Common myeloid progenitor, CD34-positive (primary cell): ENCODE measurements around the gene RASSF7.
A peak's percentile ranks its signal among the peaks of the same experiment; 100 is the strongest.

ENCODE experiments used
- CTCF ChIA-PET: fragments of 350-600 bp; sonication (Branson Sonifier 250); formaldehyde crosslinking; loops from one replicate; lab custom pipeline; 2021; ENCODE audit warnings: antibody characterized with exemption; lab: Charles Lee
- POLR2A ChIA-PET: fragments of 350-600 bp; sonication (Branson Sonifier 250); formaldehyde crosslinking; loops from one replicate; lab custom pipeline; 2021; ENCODE audit warnings: antibody characterized with exemption; lab: Charles Lee
- DNase-seq, 3 donors: peaks; one replicate each; pipeline versions ENCODE4 v3.0.0 to v3.0.0-alpha.2; 2013
- H3K27ac ChIP-seq, 2 experiments: 1 replicate in 1 of 2; 2 replicates in 1 of 2; pipeline ENCODE4 v1.7.0; 2013; ENCODE audit warnings: inconsistent platforms in 2 of 2, low read length in 2 of 2, mild to moderate bottlenecking in 2 of 2, low read depth in 1 of 2, moderate library complexity in 1 of 2; ENCODE audit not compliant: severe bottlenecking in 2 of 2, insufficient read depth in 1 of 2, poor library complexity in 1 of 2
- H3K27me3 ChIP-seq, 5 experiments: replicated peaks in 2 of 5; 1 replicate in 3 of 5; 2 replicates in 2 of 5; pipeline versions ENCODE4 v1.6.1 to v1.7.0; 2013; ENCODE audit warnings: low read length in 4 of 5, mild to moderate bottlenecking in 2 of 5, moderate library complexity in 2 of 5, inconsistent platforms in 1 of 5; ENCODE audit not compliant: insufficient read depth in 5 of 5, control insufficient read depth in 4 of 5
- H3K36me3 ChIP-seq, 4 experiments: 1 replicate in 2 of 4; 2 replicates in 2 of 4; pipeline versions ENCODE4 v1.6.1 to v1.7.0; 2013; ENCODE audit warnings: low read length in 3 of 4, control low read depth in 1 of 4, mild to moderate bottlenecking in 1 of 4; ENCODE audit not compliant: control insufficient read depth in 4 of 4, insufficient read depth in 4 of 4
- H3K4me1 ChIP-seq, 4 experiments: 1 replicate in 3 of 4; 2 replicates in 1 of 4; pipeline versions ENCODE4 v1.6.1 to v1.7.1; 2013; ENCODE audit warnings: low read length in 3 of 4, mild to moderate bottlenecking in 3 of 4, control low read depth in 1 of 4, inconsistent platforms in 1 of 4, moderate library complexity in 1 of 4; ENCODE audit not compliant: control insufficient read depth in 4 of 4, insufficient read depth in 4 of 4; ENCODE audit errors: control extremely low read depth in 1 of 4
- H3K4me3 ChIP-seq, 7 experiments: 1 replicate in 4 of 7; 2 replicates in 3 of 7; pipeline versions ENCODE4 v1.5.1 to v1.7.0; 2013; ENCODE audit warnings: mild to moderate bottlenecking in 7 of 7, low read length in 6 of 7, moderate library complexity in 6 of 7, inconsistent platforms in 2 of 7, low read depth in 2 of 7, control low read depth in 1 of 7; ENCODE audit not compliant: insufficient read depth in 4 of 7, control insufficient read depth in 1 of 7; ENCODE audit errors: extremely low read depth in 1 of 7
- H3K9me3 ChIP-seq, 5 experiments: 1 replicate in 4 of 5; 2 replicates in 1 of 5; pipeline versions ENCODE4 v1.6.1 to v1.7.1; 2013; ENCODE audit warnings: low read length in 4 of 5, mild to moderate bottlenecking in 2 of 5, inconsistent platforms in 1 of 5, low read depth in 1 of 5, moderate library complexity in 1 of 5; ENCODE audit not compliant: control insufficient read depth in 4 of 5, insufficient read depth in 2 of 5; ENCODE audit errors: control extremely low read depth in 1 of 5
- WGBS: methylation state at CpG from one replicate; pipeline ENCODE4 v1.1.5; 2013; ENCODE audit not compliant: insufficient coverage; 5-methylcytosine and 5-hydroxymethylcytosine counted together

The RASSF7 gene

DNA sequence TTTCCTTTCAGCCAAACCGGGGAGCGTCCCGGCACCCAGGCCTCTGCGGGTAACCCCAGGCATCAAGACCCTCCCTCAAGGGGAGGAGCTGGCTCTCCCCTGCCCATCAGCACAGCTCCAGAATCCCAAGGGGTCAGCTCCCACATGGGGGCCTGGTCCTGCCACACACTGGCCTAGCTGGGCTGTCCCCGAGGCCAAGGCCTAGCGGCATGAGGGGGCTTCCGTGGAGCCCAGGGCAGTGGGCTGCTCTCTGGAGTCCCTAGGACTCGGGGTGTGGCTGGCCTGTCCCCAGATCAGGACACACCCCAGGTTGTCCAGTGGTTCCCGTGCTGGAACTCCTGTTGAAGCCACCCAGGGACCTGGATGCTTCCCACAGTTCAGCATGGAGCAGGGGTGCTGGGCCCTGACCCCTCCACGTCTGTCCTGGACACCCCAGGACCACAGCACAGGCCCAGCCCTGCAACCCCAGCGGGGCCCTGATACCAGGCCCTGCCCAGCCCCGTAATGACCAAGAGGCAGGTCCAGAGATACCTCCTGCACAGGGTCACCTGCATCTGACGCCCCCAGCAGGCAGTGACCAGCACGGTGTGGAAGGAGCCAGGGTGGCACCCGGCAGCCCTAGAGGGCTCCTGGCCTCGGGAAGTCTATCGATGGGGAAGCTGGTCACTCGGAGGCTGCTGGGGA lies 30.9 kb upstream of the RASSF7 start:
- CTCF ChIA-PET: interaction anchor here (1.0 kb wide), 1 partner anchor 11 kb away, joined by 3 read pairs; no protein-coding TSS in a partner anchor
- POLR2A ChIA-PET: no interaction called here

DNA sequence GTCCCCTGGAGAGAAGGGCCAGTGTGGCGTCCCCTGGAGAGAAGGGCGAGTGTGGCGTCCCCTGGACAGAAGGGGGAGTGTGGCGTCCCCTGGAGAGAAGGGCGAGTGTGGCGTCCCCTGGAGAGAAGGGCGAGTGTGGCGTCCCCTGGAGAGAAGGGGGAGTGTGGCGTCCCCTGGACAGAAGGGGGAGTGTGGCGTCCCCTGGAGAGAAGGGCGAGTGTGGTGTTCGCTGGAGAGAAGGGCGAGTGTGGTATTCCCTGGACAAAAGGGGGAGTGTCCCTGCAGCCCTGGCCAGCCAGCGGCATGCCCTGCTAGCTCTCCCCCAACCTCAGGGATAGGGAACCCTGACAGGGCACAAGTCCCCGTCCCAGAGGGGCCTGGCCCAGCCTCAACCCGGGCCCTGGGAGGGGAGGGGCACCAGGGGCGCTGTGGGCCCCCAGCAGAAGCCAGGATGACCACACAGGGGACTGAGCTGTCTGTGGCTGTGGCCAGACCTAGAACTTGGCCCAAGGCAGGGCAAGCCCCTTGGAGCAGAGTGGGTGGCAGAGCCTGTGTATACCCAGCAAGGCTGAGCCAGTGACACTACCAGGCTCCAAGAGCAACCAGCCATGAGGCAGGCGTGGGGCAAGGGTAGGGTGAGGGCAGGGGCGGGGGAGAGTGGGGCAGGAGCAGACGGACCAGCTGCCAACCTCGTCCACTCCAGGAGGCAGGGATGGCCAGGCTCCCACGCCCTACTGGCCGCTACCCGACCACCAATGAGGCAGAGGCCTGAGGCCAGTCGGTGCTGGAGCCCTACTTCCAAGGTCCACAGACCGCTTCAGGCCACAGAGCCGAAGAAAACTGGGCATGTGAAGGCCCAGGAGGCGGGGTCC lies 29.6 kb upstream of the RASSF7 start:
- H3K4me1 ChIP-seq: peaks cover 0 to 16% (median 14%) of the 10 kb centered on the region in 4 experiments
- H3K36me3 ChIP-seq: peaks cover 2 to 43% (median 24%) of the 10 kb centered on the region in 4 experiments
- H3K27me3 ChIP-seq: no peaks in the 10 kb centered on the region
- H3K27ac ChIP-seq: no peak overlapping the region
- CTCF ChIA-PET: interaction anchor here (2.5 kb wide), 1 partner anchor 12 kb away, joined by 9 read pairs; no protein-coding TSS in a partner anchor
- H3K4me3 ChIP-seq: no peak overlapping the region
- POLR2A ChIA-PET: no interaction called here
- H3K9me3 ChIP-seq: no peaks in the 10 kb centered on the region
- WGBS: 97% methylated on average over 20 of the region's 28 CpGs
- no peak for DNase-seq

More for the DNA sequence above, 30.9 kb upstream of the RASSF7 start:
- Histone ChIP-seq H3K4me1 (peaks cover 0 to 10% (median 9%) of the 10 kb centered on the region in 4 experiments), H3K27ac (no peak overlapping the region), H3K27me3 (no peaks in the 10 kb centered on the region), H3K36me3 (peaks cover 2 to 43% (median 24%) of the 10 kb centered on the region in 4 experiments), H3K9me3 (no peaks in the 10 kb centered on the region), H3K4me3 (no peak overlapping the region)
- DNase-seq: no peak
- 95% methylated on average over 11 of the region's 18 CpGs for WGBS

- no peak overlapping the region for H3K27ac ChIP-seq
- no peak for DNase-seq
- ChIA-PET POLR2A (no interaction called here), CTCF (interaction anchor here (1.0 to 2.5 kb wide), 3 partner anchors 12 to 22 kb away, joined by 3 to 9 read pairs (median 3); no protein-coding TSS in a partner anchor)
- no peaks in the 10 kb centered on the region for H3K9me3 ChIP-seq
- no peak overlapping the region for H3K4me3 ChIP-seq
- H3K27me3 ChIP-seq: no peaks in the 10 kb centered on the region
- peaks cover 0 to 24% (median 22%) of the 10 kb centered on the region in 4 experiments for H3K4me1 ChIP-seq
- WGBS: 81% methylated on average over 10 of the region's 18 CpGs
- peaks cover 2 to 43% (median 24%) of the 10 kb centered on the region in 4 experiments for H3K36me3 ChIP-seq
Observed at GRCh38 chr11:531919-532526, 28.7 kb upstream of the RASSF7 start.

DNA sequence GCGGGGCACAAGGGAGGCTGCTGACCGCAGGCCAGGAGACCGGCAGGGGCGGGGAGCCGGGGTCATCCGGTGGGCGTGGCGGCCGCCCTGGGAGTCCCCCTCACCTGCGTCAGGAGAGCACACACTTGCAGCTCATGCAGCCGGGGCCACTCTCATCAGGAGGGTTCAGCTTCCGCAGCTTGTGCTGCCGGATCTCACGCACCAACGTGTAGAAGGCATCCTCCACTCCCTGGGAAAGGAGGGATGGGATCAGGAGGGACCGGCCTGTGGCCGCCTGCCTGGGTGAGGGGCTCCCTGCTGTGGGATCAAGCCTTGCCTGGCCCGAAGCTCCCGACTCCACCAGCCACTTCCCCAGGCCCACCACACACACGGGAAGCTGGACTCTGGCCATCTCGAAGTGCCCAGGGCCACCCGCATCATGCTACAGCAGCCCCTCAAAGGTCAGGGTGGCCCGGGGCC lies 28.2 kb upstream of the RASSF7 start:
- Histone ChIP-seq H3K27me3 (no peaks in the 10 kb centered on the region), H3K4me1 (peaks cover 0 to 29% (median 27%) of the 10 kb centered on the region in 4 experiments), H3K9me3 (no peaks in the 10 kb centered on the region), H3K4me3 (no peak overlapping the region), H3K36me3 (peaks cover 2 to 43% (median 24%) of the 10 kb centered on the region in 4 experiments), H3K27ac (no peak overlapping the region)
- WGBS: 98% methylated on average over 15 of the region's 23 CpGs
- DNase-seq: no peak
- ChIA-PET POLR2A (no interaction called here), CTCF (interaction anchor here (1.0 to 2.5 kb wide), 3 partner anchors 12 to 22 kb away, joined by 3 to 9 read pairs (median 3); no protein-coding TSS in a partner anchor)

DNA sequence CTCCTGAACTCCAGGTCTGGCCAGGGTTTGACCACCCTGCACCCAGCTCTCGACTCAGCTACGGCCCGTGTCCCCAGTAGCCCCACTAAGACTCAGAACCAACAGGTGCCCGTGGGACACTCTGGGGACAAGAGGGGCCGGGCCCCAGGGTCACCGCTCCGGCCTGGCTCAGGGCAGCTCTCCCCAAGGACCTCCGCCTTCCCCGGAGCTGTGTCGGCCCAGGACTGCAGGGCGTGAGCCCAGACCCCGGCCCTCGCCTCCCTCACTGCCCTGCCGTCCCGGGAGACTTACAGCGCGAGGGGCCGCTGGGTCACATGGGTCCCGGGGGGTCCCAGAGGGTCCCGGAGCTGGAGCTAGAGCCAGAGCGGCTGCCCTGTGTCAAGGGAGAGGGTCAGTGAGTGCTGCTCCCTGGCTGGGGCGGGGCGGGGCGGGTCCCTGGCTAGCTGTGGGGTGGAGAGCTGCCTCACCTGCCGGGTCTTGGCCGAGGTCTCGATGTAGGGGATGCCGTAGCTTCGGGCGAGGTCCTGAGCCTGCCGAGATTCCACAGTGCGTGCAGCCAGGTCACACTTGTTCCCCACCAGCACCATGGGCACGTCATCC lies 27.7 kb upstream of the RASSF7 start:
- ChIA-PET CTCF (interaction anchor here (1.0 to 2.5 kb wide), 3 partner anchors 13 to 21 kb away, joined by 3 to 9 read pairs (median 3); no protein-coding TSS in a partner anchor), POLR2A (no interaction called here)

DNA sequence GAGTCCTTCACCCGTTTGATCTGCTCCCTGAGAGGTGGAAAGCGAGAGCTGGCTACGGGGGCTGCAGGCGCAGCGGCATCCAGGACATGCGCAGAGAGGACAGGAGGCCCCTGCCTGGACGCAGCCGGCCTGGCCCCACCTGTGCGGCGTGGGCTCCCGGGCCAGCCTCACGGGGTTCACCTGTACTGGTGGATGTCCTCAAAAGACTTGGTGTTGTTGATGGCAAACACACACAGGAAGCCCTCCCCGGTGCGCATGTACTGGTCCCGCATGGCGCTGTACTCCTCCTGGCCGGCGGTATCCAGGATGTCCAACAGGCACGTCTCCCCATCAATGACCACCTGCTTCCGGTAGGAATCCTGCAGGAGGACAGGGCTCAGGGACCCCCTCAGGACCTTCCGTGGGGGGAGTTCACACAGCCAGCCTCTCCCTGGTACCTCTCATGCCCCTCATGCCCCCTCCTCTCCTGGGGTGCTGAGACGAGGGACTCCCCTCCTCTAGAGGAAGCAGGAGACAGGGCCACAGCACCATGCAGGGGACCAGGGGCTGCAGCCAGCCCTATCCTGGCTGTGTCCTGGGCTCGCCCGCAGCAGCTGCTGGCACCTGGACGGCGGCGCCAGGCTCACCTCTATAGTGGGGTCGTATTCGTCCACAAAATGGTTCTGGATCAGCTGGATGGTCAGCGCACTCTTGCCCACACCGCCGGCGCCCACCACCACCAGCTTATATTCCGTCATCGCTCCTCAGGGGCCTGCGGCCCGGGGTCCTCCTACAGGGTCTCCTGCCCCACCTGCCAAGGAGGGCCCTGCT lies 27.0 kb upstream of the RASSF7 start:
- H3K4me3 ChIP-seq: peak overlapping the region in 3 of 7 experiments; percentile 83 to 85 (median 84)
- peaks cover 0 to 38% (median 34%) of the 10 kb centered on the region in 4 experiments for H3K4me1 ChIP-seq
- CTCF ChIA-PET: interaction anchor here (2.5 kb wide), 1 partner anchor 15 kb away, joined by 9 read pairs; no protein-coding TSS in a partner anchor
- H3K9me3 ChIP-seq: no peaks in the 10 kb centered on the region
- no peak for DNase-seq
- 98% methylated on average over 36 of the region's 37 CpGs for WGBS
- POLR2A ChIA-PET: no interaction called here
- peaks cover 2 to 41% (median 24%) of the 10 kb centered on the region in 4 experiments for H3K36me3 ChIP-seq
- H3K27ac ChIP-seq: no peak overlapping the region
- no peaks in the 10 kb centered on the region for H3K27me3 ChIP-seq

More for the DNA sequence above, 27.7 kb upstream of the RASSF7 start:
- H3K4me1 ChIP-seq: peaks cover 0 to 35% (median 32%) of the 10 kb centered on the region in 4 experiments
- no peaks in the 10 kb centered on the region for H3K9me3 ChIP-seq
- no peak overlapping the region for H3K27ac ChIP-seq
- 97% methylated on average over 25 of the region's 33 CpGs for WGBS
- no peaks in the 10 kb centered on the region for H3K27me3 ChIP-seq
- H3K4me3 ChIP-seq: no peak overlapping the region
- H3K36me3 ChIP-seq: peaks cover 2 to 43% (median 24%) of the 10 kb centered on the region in 4 experiments
- no peak for DNase-seq
